ENCODE data around the gene ATP2B2. TPM values are rescaled to one million over a fixed set of nuclear protein-coding genes. Genes with fewer than 3 reads are reported as not detected.

The ATP2B2 gene
- total RNA-seq, 2 donors from 2014 or later, result 0.07 to 0.11 TPM

- DNase-seq, result no peak
- Histone ChIP-seq H3K36me3 (no peaks in the 10 kb centered on the region), H3K4me1 (no peaks in the 10 kb centered on the region), H3K9me3 (no peaks in the 10 kb centered on the region), H3K9ac (ENCODE audit: low read depth in 2 of 2, low read length in 2 of 2) (no peak overlapping the region), H3K27me3 (no peaks in the 10 kb centered on the region), H3K4me3 (no peak overlapping the region), H3K27ac (no peak overlapping the region)
- no peak for TF ChIP-seq CTCF (IDR thresholded peaks at IDR 0.05)
- intact Hi-C loops (cut with DNase I), result no loop called here
Observed at GRCh38 chr3:10472877-10473440, 32.4 kb downstream of the ATP2B2 start.

DNA sequence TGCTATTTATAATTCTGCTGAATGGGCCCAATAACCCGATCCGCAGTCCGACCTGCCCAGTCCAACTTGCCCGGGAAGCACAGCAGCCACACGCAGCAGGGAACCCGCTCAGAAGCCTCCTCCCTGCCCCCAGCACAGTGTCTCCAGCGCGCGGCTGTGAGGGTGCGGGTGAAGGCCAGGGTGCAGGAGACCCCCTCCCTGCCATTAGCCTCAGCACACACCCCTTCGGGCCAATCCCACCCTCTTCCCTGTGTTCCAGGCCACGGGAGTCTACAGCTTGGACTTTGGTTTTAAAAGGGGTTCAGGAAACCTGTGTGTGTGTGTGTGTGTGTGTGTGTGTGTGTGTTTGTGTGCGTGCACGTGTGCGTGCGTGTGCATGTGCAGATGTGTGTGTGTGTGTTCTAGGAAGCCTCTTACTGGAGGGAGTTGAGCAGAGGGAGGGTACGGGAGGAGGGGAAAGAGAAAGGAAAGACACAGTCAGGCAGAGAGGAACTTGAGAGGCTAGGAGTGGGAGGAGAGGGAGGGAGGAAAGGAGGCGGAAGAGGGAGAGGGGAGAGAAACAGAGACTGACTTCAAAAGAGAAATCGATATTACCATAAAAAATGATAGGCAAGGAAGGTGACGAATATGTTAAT, 34.2 kb downstream of the ATP2B2 start:
- no peaks in the 10 kb centered on the region for H3K4me1 ChIP-seq
- no peak overlapping the region for H3K4me3 ChIP-seq
- no peaks in the 10 kb centered on the region for H3K9me3 ChIP-seq
- no peak for TF ChIP-seq CTCF (IDR thresholded peaks at IDR 0.05)
- DNase-seq, result no peak
- no peaks in the 10 kb centered on the region for H3K36me3 ChIP-seq
- no peaks in the 10 kb centered on the region for H3K27me3 ChIP-seq
- H3K27ac ChIP-seq, result no peak overlapping the region
- intact Hi-C loops (cut with DNase I), result no loop called here
- H3K9ac ChIP-seq (ENCODE audit: low read depth in 2 of 2, low read length in 2 of 2), result no peak overlapping the region

DNA sequence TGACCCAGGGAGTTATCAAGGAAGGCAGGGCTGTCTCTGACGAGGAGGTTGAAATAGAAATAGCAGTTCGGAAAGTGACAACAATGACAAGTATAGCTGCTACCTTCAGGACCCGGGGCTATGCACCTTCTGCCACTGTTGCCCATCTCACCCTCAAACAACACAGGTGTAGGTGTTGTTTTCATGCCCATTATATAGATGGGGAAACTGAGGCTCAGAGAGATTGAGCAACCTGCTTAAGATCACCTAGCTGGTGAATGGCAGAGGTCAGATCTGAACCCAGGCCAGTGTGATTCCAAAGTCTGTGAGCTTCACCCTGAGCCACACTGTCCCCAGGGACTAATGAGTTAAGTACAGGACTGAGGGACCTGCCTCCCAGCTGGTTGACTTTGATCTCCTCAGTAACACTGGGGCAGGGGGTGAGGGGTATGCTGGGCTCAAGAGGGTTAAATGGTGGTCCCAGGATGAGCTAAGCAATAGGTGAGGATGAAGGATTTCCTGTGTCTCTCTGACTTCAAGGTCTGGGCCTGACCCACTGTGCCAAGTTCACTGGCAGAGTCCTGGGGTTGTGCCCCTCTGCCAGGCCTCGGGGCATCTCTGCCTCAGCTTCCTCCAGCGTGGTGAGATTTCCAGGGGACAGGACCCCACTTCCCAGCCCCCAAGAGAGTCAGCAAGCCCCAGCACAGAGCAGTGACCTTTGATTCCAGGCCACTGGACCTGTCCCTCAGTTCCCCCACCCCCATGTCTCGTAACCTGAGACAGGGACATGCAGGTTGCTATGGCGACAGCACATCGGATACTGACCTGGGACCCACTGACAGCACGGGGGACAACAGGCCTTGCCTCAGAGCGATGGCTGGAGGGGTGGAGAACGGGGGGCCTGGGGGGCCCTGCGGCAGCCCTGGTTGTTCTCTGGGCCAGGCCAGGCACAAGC, 35.0 kb downstream of the ATP2B2 start:
- H3K9me3 ChIP-seq, result no peaks in the 10 kb centered on the region
- H3K27ac ChIP-seq, result no peak overlapping the region
- H3K4me3 ChIP-seq, result no peak overlapping the region
- no peak overlapping the region for H3K9ac ChIP-seq (ENCODE audit: low read depth in 2 of 2, low read length in 2 of 2)
- no peaks in the 10 kb centered on the region for H3K27me3 ChIP-seq
- H3K4me1 ChIP-seq, result no peaks in the 10 kb centered on the region
- no peak for DNase-seq
- H3K36me3 ChIP-seq, result no peaks in the 10 kb centered on the region
- no peak for TF ChIP-seq CTCF (IDR thresholded peaks at IDR 0.05)
- intact Hi-C loops (cut with DNase I), result no loop called here

GRCh38 chr3:10469441-10470119, 35.8 kb downstream of the ATP2B2 start:
- H3K9ac ChIP-seq (ENCODE audit: low read depth in 2 of 2, low read length in 2 of 2), result no peak overlapping the region
- intact Hi-C loops (cut with DNase I), result no loop called here
- no peaks in the 10 kb centered on the region for H3K36me3 ChIP-seq
- no peak overlapping the region for H3K4me3 ChIP-seq
- H3K9me3 ChIP-seq, result no peaks in the 10 kb centered on the region
- H3K27me3 ChIP-seq, result no peaks in the 10 kb centered on the region
- no peak overlapping the region for H3K27ac ChIP-seq
- no peaks in the 10 kb centered on the region for H3K4me1 ChIP-seq
- DNase-seq, result no peak
- no peak for TF ChIP-seq CTCF (IDR thresholded peaks at IDR 0.05)

DNA sequence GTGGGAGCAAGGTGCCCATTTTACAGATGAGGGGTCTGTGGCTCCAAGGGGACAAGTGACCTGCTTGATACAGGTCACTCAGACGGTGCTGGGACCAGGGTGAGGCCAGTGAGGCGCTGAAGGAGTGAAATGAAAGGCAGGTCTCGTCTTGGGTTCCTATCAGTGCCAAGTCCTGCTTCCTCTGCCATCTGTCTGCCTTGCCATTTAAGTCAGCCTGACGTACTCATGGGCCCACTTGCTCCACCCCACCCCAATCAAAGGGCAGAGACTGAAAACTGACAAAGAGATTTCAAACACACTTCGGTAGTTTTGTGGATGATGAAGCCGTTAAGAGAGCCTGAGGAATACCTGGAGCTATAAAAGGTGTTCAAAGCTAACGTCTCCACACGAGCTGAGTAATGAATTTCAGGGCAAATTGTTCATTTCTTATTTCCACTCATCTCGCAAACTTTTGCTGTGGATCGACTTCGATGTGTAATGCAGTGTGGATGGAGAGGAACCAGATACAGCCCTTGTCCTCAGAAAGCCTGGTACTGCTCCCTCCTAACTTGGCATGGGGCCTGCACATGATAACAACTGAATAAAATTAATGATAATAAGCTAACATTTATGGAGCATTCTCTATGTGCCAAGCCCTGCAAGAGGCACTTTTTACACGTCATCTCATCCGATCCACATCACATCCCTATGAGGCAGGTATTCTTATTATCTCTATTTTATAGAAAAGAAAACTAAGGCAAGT, 36.6 kb downstream of the ATP2B2 start:
- Histone ChIP-seq H3K4me1 (no peaks in the 10 kb centered on the region), H3K9me3 (no peaks in the 10 kb centered on the region), H3K36me3 (no peaks in the 10 kb centered on the region), H3K27ac (no peak overlapping the region), H3K27me3 (no peaks in the 10 kb centered on the region), H3K9ac (ENCODE audit: low read depth in 2 of 2, low read length in 2 of 2) (no peak overlapping the region), H3K4me3 (no peak overlapping the region)
- intact Hi-C loops (cut with DNase I), result no loop called here
- no peak for TF ChIP-seq CTCF (IDR thresholded peaks at IDR 0.05)
- no peak for DNase-seq
